ENCODE data around the gene ERC2.
"Not testable (repeated sequence)": the region's sequence is repeated elsewhere in the genome, so short reads cannot be mapped to it uniquely, and the experiment has no call there.

ERC2 gene

DNA sequence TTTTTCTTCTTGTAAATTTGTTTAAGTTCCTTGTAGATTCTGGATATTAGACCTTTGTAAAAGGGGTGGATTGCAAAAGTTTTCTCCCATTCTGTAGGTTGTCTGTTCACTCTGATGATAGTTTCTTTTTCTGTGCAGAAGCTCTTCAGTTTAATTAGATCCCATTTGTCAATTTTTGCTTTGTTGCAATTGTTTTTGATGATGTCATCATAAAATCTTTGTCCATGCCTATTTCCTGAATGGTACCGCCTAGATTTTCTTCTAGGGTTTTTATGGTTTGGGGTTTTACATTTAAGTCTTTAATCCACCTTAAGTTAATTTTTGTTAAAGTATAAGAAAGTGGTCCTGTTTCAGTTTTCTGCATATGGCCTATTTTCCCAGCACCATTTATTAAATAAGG is 401.9 kb downstream of the ERC2 start:
- DNase-seq (ENCODE audit: low read depth, low spot score), result not testable (repeated sequence)

DNA sequence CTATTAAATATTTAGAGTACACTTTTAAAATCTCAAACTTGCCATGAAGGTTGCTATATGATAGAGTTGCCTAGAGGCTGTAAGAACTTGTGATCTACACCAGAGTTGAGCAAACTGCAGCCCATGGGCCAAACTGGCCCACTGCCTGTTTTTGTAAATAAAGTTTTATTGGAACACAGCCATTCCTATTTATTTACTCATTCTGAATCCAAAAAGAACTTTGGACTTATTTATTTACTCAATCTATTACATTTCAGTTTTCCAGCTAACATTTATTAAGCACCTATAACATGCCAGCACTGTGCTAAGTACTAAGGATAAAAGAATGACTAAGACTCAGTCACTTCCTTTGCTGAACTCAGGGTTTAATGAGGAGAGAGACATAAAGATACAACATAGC is 403.6 kb downstream of the ERC2 start:
- no peak for DNase-seq (ENCODE audit: low read depth, low spot score)

DNA sequence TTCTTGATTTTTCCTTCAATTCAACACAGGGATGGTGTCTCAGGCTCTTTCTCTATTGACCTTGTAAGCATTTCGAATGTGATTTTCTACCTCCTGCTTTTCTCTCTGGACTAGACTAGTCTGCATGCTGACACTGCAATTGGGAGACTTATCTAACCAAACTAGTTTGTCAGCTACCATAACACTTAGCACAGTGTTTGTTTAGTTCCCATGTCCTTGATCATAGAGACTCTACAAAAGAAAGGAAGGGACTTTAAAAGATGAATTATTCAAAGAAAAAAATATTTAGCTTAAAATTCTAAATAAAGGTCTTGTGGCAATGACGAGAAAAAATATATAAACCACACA is 407.0 kb downstream of the ERC2 start:
- DNase-seq (ENCODE audit: low read depth, low spot score), result no peak

DNA sequence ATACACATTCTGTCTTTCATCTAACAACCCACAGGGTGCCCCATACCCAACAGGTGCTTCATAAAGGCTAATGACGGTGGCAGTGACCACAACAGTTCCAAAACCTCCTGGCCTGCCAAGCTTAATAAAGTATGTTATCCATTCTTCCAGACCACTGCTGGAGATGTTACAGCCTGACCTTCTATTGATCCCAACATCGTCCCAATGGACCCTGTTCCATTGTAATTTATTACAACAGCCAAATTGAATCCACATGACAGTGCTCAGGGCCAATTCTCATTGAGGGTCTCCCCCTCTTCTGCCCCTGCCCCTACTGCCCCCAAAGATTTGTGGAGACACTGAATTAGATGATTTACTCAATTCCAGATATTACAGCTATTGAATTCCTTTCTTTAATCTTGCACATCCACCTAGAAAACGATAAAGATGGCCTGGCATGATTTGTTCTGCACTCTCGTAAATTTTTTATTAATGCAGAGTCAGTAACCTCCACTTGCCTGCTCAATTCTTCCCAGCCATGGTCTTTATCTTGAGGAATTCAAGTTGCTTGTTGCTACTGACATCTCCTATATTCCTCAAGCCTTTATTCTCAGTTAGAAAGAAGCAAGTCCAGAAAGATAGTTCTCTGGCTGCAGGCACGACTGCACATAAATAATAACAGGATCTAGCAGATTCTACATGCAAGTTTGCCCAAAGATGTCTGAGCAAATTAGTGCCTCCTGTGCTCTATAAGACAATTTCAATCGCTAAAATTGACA is 407.6 kb downstream of the ERC2 start:
- DNase-seq (ENCODE audit: low read depth, low spot score), result no peak

DNA sequence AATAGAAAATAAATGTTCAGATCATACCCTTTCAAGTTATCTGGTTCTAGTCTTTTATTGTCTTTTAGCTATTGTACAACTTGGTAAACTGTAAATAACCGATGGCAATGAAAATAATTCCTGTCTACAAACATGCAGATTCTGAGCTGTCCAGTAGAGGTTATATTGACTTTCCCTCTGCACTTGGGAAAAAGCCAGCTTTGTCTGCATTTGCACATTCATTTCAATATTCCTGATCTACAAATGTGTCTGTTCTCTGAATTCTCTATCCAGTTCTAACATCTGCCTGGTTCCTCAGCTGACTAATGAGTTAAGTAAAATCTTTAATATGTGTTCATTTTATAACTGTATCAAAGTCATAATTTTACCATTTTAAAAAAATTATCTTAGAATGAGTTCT is 408.5 kb downstream of the ERC2 start:
- DNase-seq (ENCODE audit: low read depth, low spot score), result no peak

DNA sequence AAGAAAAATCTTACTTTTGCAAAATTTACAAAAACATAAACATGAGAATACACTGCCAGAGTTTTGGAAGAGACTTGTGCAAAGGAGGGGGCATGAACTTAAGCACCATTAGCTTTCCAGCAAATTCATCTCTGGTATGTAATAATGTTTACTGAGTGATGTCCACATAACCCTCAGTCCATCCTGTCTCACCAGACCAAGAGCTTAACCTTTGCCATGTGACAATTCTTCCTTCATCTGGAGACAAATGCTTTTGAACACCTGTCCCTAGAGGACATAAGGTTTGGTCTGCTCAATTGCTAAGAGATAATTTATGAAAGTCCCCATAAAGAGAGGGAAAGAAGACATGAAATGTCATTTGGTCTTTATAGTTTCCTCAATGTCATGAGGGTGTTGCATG is 412.3 kb downstream of the ERC2 start:
- no peak for DNase-seq (ENCODE audit: low read depth, low spot score)

DNA sequence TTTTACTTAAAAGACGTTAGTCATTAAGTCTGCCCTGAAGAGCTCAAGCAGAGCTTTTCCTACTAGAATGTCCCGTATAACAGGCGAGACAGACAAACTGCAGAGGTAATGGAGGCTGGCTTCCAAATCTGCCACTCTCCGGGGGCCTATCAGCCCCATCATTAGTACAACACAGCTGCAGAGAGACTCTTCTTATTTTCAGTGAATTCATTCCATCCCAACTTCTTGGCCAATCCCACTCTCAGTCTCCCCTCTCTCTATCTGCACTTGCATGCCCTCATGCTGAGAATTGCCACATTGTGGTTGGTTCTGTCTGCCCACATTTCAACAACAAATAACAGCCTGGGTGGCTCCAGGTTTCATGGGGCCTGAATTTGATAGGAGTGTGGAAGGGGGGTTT is 412.7 kb downstream of the ERC2 start:
- no peak for DNase-seq (ENCODE audit: low read depth, low spot score)

DNA sequence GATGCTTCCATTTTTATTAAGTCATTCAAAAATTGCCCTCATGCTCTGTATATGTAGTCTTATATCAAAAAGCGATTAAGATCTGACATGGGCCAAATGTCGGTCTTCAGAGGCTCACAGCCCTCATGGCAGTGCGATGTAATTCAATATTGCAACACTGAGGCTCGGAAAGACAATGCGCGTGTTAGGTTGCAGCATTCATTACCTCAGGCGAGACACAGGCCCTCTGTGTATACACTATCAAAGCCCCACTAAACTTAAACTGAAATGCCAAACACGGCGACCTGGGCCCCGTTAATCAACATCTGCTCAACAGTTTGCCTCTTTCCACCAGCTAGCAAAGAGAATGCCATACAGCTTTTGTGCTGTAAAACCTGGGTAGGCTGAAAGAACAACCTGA is 413.4 kb downstream of the ERC2 start:
- DNase-seq (ENCODE audit: low read depth, low spot score), result no peak

DNA sequence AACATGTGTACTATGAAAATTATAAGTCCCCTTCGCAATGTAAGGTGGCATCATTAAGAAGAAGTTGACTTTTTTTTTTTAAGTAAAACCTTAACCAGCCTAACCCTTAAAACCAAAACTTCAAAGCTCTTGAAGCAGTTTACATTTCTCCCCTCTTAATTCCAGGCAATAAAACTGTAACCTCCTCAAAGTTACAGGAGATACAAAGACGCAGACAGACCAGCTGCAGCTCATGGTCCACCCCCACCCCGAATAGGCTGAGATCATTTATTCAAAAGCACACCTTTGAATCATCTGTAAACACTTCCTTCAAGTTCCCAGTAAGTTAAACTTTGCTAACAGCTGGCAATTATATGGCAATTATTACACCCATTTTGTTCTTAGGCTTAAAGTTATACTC is 414.5 kb downstream of the ERC2 start:
- DNase-seq (ENCODE audit: low read depth, low spot score), result no peak

DNA sequence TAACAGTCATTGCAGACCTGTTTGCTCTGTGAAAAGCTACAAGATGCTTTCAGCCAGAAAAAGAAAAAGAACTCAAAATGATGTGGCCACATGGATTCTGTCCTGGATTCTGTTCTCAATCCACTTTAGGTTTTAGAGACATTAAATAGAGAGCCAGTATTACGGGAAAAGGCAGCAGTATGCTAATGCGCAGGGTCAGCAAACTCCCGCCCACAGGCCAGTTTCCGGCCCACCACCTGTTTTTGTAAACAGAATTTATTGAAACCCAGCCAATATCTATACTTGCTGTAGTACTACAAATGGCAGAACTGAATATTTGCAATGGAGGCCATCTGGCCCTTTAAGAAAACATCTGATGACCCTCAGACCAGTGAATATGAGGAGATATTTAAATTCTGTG is 416.1 kb downstream of the ERC2 start:
- DNase-seq (ENCODE audit: low read depth, low spot score), result no peak

DNA sequence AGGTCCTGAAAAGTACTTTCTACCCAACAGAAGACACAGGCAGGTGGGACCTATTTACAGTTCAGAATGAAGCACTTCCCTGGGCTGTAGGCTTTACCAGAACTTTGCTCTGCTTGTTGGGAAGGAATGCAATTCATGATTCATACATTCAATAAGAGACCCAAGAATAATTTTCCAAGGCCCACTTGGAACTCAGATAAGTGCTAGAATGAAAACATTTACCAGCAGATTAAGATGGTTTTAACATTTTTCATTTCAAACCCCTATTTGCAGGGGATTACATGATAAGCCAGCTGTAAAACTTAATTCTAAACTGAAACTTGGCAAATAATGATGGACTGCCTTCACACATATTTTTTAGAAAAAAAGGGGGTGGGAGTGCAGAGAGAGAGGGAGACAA is 417.2 kb downstream of the ERC2 start:
- DNase-seq (ENCODE audit: low read depth, low spot score), result no peak

DNA sequence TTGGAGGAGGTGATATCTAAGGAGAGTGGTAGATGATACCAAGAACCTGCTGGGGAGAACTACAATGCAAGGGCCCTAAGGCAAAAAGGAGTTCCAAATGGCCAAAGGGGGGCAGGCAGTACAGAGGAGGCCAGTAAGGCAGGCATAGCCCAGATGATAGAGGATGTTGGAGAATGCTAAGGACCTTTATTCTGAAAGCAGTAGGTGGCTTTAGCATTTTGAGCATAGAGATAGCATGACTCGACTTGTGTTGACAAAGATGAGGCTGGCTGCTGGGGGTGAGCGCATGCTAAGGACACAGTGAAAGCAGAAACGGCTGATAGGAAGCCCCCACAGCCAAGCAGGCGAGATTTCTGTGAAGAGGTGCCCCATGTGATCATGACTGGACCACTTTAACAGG is 419.3 kb downstream of the ERC2 start:
- no peak for DNase-seq (ENCODE audit: low read depth, low spot score)

DNA sequence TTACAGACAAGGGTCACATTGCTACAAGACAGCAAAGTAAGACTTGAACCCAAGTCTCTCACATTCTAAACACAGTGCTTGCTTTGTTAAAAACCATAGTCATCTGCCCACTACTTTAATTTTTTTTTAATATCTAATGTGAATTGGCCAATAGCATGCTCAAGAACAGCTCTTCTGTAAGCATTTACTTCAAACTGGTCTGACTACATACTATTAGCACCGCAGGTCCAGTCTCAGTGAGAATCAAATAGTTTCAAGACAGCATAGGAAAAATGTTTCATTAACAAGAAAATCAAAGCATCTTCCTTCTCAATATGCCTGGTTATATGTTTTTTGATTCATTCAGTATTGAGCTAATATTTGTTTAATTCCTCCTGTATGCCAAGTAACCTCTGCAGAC is 419.9 kb downstream of the ERC2 start:
- no peak for DNase-seq (ENCODE audit: low read depth, low spot score)

DNA sequence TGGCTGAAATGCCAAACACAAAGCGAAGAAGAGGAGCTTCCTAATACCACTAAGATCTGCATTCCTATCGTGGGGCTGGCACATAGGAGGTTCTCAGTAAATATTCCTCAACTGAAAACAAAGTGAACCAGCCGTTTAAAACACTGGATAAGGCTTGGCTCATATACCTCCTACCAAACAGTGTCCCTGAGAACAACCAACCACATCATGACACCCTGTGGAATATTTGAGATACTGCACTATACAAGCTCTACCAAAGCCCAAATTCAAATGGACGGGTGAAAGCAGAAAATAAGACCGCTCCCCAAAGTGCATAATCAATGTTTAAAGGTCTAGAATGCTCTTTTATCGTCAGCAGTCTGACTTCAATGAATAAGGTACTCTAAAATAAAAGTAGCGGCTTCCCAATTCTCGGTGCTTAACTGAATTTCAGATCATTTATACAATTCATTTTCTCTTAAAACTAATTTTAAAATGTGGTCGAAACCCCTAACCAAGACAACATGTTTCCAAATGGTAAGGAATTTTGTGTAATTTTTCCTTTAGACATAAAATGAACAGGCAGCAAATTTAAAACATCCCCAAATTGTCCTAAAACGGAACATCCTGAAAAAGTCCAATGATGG is 425.8 kb downstream of the ERC2 start:
- peak; percentile 45 for DNase-seq (ENCODE audit: low read depth, low spot score)

DNA sequence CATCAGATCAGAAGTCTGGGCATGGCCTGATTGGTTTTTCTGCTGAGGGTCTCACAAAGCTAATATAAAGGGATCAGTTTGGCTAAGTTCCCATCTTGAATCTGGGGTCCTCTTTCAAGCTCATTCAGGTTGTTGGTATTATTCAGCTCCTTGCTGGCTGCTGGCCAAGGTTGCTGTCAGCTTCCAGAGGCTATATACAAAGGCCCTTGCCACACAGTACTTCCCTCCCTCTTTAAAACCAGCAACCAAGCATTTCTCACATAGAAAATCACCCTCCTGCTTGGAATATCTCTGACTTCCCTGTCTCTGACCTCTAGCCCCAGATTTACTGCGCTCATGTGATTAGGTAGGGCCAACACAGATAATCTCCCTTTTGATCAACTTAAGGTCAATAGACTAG is 442.9 kb downstream of the ERC2 start:
- no peak for DNase-seq (ENCODE audit: low read depth, low spot score)

DNA sequence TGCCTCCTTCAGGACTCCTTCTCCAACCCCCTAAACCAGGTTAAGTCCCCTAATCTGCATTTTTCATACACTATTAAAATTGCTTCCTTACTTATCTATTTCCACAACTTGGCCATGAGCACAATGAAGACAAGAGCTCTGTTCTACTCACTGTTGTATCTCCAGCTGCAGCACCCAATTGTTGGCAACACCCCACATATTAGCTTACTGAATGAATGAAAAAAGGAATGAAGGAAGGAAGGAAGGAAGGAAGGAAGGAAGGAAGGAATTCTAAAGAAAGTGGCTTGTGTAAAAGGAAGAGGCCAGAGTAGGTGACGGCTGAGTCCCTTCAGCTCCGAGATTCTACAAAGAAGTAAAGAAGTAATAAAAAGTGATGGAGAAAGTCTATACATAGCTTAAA is 444.7 kb downstream of the ERC2 start:
- no peak for DNase-seq (ENCODE audit: low read depth, low spot score)

DNA sequence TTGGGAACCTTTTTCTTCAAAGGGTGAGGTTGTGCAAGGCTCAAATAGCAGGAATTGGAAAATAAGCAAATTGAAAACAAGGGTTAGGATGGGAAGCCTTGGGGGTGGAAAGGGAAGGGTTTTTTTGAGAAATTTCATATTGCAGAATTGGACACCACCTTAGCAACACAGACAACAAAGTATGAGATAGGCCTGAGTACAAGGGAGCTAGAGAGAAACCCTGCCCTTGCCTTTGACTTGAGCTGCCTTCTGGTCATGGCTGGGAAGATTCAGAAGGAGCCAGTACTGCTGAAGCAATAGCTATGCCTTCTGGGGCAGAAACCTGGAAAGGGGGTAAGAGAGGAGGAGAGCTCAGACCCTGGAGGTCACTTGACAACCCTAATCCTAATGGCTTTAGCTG is 445.6 kb downstream of the ERC2 start:
- DNase-seq (ENCODE audit: low read depth, low spot score), result no peak

DNA sequence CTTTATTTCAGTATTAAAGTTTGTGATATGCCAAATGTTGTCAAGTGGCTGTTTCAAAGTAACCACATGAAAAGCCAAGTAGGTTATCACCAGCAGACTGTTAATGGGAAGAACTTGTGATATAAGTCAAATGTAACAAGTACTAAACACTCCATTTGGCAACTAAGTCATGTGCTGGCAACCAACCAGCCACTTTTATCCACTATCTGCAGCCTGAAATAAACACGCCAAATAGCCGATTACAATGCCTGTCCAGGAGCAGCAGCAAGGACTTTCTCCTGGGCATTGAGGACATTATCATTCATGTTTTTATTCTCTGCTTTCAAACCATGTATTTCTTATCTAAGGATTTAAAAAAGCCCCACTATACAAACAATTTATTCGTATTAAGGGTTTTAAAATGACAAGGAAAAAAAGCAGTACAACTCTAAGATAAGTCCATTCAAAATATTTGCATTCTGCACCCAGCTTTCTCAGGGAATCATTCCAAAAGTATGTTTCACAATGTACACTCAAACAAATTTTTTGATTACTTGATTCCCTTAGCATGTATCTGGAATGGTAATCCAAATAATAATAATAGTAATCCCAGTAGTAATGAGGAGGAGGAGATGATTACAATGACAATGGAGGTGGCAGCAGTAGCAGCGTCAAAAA is 448.6 kb downstream of the ERC2 start:
- no peak for DNase-seq (ENCODE audit: low read depth, low spot score)

DNA sequence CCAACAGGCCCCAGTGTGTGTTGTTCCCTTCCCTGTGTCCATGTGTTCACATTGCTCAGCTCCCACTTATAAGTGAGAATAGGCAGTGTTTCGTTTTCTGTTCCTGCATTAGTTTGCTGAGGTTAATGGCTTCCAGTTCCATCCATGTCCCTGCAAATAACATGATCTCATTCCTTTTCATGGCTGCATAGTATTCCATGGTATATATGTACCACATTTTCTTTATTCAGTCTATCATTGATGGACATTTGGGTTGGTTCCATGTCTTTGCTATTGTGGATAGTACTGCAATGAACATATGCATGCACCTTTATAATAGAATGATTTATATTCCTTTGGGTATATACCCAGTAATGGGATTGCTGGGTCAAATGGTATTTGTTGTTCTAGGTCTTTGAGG is 452.9 kb downstream of the ERC2 start:
- not testable (repeated sequence) for DNase-seq (ENCODE audit: low read depth, low spot score)

DNA sequence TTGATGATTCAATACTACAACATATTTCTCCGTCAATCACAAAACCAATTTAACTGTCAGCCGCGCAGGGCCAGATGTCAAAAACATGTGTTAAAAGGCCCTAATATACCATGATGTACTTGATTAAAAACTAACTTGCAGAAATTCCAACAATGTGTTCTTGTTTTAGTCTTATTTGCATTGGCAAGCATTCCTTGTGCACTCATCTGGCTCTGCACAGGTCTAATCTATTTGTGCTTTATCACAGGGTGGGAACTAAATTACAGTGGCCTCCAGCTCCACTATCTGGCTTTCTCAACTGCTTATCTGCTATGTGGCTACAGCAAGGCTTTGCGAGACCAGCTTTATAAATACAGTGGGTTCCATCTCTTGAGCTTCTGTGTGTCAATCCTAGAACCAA is 455.5 kb downstream of the ERC2 start:
- no peak for DNase-seq (ENCODE audit: low read depth, low spot score)

DNA sequence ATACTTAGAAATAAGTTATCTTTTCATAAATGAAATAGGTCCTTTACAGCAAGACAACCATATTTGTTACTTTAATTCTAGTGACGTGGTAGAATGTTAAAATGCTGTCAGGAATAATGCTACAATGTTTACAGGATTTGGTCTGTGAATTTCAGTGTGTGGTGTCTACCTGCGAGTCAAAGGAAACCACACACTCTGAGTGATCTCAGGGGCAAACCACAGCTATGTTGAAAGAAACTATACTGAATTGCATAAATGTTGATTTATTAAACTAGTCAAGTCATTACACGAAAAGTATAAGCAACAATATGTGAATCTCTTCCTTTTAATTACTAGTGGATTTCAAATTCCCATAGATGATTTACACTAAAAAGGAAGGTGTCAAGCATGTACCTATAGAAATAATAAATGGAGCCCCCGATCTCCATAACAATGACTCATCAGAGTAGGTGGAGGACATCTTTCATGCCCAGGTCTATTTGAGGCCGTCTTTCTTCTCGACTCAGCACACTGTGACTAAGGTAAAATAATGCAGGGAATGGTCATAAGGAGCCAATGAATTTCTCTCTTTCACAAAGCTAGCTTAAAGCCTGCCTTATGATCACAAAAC is 463.0 kb downstream of the ERC2 start:
- no peak for DNase-seq (ENCODE audit: low read depth, low spot score)

DNA sequence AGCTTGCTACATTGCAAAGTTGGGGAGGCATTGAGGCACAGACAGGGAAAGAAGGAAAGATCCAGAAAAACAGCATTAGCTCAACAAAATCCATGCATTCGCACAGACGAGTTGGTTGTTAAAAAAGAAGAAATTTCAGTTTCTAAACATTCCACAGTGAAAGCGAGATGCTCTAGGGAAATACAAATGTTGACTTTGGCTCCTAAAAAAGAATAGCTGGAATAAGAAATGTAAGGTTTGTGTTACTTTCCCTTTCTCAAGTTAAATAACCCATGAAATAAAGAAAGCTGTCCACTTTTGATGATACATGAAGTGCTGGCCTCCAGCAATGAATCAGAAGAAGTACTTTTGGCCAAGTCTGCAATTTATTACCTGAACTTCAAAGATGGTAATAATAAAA is 465.1 kb downstream of the ERC2 start:
- DNase-seq (ENCODE audit: low read depth, low spot score), result no peak

DNA sequence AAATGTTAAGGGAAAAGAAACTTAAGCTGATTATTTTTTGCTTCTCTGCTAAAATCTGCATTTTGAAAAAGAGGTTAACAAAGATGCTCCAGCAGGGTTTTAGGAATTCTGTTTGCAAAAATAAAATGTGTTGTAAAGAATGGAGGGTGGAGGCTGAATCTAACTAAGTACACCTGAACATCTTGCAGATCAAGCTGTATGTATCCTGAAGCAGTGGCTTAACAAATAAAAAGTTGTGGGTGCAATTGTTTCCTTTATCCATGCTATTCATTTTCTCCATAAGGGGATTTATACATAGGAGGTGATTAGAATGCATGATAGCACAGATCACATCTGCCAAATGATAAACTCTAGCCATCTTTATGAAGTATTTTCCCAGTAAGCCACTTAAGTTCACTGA is 466.3 kb downstream of the ERC2 start:
- DNase-seq (ENCODE audit: low read depth, low spot score), result no peak
